Measurements from ENCODE around the gene EFTUD2.
"Not testable (repeated sequence)": the region's sequence is repeated elsewhere in the genome, so short reads cannot be mapped to it uniquely, and the experiment has no call there.

The EFTUD2 gene

DNA sequence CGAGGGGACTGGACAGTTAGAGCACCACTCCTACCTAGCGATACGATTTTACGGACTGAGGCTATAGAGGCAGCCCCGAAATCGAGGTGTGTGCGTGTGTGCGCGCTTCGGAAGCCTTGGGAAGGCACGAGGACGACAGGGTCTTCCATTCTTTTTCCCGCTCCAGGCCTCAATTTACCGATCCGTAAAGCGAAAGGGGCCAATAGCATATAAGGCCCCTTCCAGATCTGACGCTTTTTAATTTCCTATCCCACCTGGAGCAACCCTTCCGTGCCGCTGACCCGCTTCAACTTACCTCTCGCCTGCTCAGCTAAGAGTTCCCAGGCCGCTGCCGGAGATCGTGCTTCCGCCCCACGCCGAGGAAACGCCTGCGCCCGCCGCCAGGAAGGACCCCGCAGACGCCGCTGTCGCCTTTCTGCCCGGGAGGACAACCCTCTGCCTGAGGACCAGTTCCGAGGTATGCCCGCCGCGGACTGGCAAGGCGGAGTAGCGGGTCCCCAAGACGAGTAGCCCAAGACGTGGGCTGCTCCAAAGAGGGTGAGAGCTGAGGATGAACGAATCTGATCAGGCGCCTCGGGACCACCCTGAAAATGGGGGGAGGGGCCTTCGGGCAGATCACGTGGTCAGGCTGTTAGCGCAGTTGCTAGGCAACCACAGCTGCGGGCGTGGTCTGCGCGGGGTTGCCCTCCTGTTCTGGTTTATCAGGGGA, at the start of gene EFTUD2:
Gene EFTUD2 (minus strand): TSS at position 372 of the 709 bp plus-strand sequence. CDS start 4,924 bp downstream, outside the sequence.
- H3K27me3 ChIP-seq (replicated peaks; ENCODE audit: control insufficient read depth, insufficient read depth, low read length): no peaks in the 10 kb centered on the region
- no peaks in the 10 kb centered on the region for H3K9me3 ChIP-seq (ENCODE audit: control insufficient read depth, low read length)
- H3K36me3 ChIP-seq (ENCODE audit: control insufficient read depth, insufficient read depth, low read length, severe bottlenecking): peaks cover 7% of the 10 kb centered on the region
- H3K4me3 ChIP-seq (ENCODE audit: low read length): peak within 1 kb of the TSS; percentile 98
- H3K9ac ChIP-seq (ENCODE audit: low read length): peak within 1 kb of the TSS; percentile 99
- peaks cover 29% of the 10 kb centered on the region for H3K4me1 ChIP-seq (ENCODE audit: control insufficient read depth, insufficient read depth, low read length)
- DNase-seq (ENCODE audit: low read depth): peak; percentile 94

- Histone ChIP-seq H3K4me3 (ENCODE audit: low read length) (peak overlapping the region; percentile 96), H3K9me3 (ENCODE audit: control insufficient read depth, low read length) (no peaks in the 10 kb centered on the region), H3K27me3 (replicated peaks; ENCODE audit: control insufficient read depth, insufficient read depth, low read length) (no peaks in the 10 kb centered on the region), H3K9ac (ENCODE audit: low read length) (peak overlapping the region; percentile 88), H3K4me1 (ENCODE audit: control insufficient read depth, insufficient read depth, low read length) (peaks cover 9% of the 10 kb centered on the region), H3K36me3 (ENCODE audit: control insufficient read depth, insufficient read depth, low read length, severe bottlenecking) (no peaks in the 10 kb centered on the region)
- no peak for DNase-seq (ENCODE audit: low read depth)
Observed at GRCh38 chr17:44948315-44948795, 49.1 kb upstream of the EFTUD2 start.

DNA sequence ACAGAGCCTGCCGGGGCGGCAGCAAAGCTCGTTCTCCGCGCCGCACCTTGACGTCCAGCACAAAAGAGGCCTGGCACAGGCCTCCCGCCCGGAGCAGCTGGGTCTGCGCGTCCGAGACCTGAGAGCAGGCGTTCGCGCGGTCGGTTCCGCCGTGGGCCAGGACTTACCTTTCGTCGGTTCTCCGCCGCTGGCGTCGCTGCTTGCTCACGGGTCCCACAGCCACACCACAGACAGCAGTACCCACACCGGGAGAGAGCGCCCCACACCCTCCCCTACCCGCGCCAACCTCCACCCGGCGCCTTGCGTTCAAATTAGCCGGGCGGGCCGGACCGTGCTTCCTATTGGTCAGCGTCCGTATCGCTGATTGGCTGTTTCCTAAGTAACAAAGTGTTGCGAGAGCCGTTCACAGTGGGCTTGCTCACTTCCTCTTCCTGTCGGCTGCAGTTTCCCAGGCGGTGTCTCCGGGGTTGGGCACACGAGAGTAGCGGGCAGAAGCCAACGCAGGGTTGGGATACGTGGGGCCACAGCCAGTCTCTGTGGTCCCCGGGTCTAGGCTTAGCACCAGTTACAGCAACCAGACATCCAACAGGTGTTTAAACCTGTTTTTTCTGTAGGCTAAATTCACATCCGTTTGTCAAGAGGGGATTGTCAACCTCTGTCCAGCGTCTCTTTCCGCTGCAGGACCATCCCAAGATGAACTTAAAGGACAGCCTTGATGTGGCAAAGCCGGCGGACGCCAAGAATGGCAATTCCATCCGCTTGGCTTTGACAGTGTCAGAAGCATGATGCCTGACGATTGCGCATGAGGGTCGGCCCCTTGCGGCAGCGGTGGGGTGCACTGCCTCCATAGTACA, 48.4 kb upstream of the EFTUD2 start, which contains the start of gene KIF18B:
Gene KIF18B (minus strand): TSS at position 313 of the 854 bp plus-strand sequence. CDS start 11,429 bp downstream, outside the sequence.
- Histone ChIP-seq H3K27me3 (replicated peaks; ENCODE audit: control insufficient read depth, insufficient read depth, low read length) (no peaks in the 10 kb centered on the region), H3K36me3 (ENCODE audit: control insufficient read depth, insufficient read depth, low read length, severe bottlenecking) (no peaks in the 10 kb centered on the region), H3K4me1 (ENCODE audit: control insufficient read depth, insufficient read depth, low read length) (peaks cover 9% of the 10 kb centered on the region), H3K9me3 (ENCODE audit: control insufficient read depth, low read length) (no peaks in the 10 kb centered on the region), H3K9ac (ENCODE audit: low read length) (peak within 1 kb of the TSS; percentile 88), H3K4me3 (ENCODE audit: low read length) (peak within 1 kb of the TSS; percentile 96)
- peak; percentile 97 for DNase-seq (ENCODE audit: low read depth)

- DNase-seq (ENCODE audit: low read depth); H3K27me3 ChIP-seq (replicated peaks; ENCODE audit: control insufficient read depth, insufficient read depth, low read length); H3K36me3 ChIP-seq (ENCODE audit: control insufficient read depth, insufficient read depth, low read length, severe bottlenecking); H3K4me3 ChIP-seq (ENCODE audit: low read length); H3K9ac ChIP-seq (ENCODE audit: low read length); H3K9me3 ChIP-seq (ENCODE audit: control insufficient read depth, low read length); H3K4me1 ChIP-seq (ENCODE audit: control insufficient read depth, insufficient read depth, low read length): not testable (repeated sequence)
Observed at GRCh38 chr17:44945652-44946051, 46.4 kb upstream of the EFTUD2 start.

GRCh38 chr17:44942456-44942855, 43.2 kb upstream of the EFTUD2 start:
- no peaks in the 10 kb centered on the region for H3K27me3 ChIP-seq (replicated peaks; ENCODE audit: control insufficient read depth, insufficient read depth, low read length)
- no peak for DNase-seq (ENCODE audit: low read depth)
- H3K36me3 ChIP-seq (ENCODE audit: control insufficient read depth, insufficient read depth, low read length, severe bottlenecking): no peaks in the 10 kb centered on the region

DNA sequence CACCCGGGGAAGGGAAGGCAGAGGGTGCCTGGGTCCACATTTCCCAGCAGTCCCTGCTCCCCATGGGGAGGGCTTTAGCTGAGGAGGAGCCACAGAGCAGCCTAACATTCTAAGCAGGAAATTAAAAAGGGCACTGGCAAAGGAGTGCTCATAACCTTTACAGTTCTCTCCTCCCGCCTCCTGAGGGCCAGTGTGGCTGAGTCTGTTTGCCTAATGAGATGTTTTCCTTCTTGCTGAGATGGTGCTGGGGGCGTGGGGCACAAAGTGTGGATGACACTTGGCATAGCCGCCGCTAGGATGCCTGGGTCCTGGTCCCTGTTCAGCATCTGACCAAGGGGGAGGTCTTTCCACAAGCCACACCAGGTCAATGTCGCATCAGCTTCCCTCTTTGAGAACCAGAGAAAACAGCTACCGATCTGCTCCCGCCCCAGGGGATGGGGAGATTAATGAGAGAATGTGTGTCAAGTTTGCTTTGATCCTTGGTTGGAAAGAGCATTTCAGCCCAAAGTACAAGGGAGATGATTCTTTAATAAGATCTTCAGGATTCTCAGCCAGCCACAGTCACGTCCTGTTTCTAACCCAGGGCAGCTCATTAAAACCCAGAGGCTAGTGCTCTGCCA, 42.6 kb upstream of the EFTUD2 start:
- H3K36me3 ChIP-seq (ENCODE audit: control insufficient read depth, insufficient read depth, low read length, severe bottlenecking): no peaks in the 10 kb centered on the region

More at GRCh38 chr17:44942456-44942855, 43.2 kb upstream of the EFTUD2 start:
- H3K4me3 ChIP-seq (ENCODE audit: low read length): no peak overlapping the region
- H3K9me3 ChIP-seq (ENCODE audit: control insufficient read depth, low read length): peaks cover 6% of the 10 kb centered on the region
- H3K9ac ChIP-seq (ENCODE audit: low read length): no peak overlapping the region
- H3K4me1 ChIP-seq (ENCODE audit: control insufficient read depth, insufficient read depth, low read length): peaks cover 3% of the 10 kb centered on the region

DNA sequence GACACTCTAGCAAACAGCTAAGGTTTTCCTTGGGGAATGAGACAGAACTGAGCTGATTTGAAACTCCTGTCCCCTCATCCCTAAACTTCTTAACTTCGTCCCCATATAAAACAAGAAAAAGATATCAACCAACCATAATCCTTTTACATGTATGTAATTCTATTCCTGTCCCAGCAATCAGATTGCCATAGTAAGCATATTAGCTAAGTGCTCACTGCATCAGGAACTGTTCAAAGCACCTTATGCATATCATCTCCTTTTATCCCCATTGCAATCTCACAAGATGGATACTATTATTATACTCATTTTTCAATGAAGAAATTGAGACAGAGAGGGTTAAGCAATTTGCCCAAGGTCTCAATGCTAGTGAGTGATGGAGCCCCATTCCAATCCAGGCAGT, 41.5 kb upstream of the EFTUD2 start:
- Histone ChIP-seq H3K36me3 (ENCODE audit: control insufficient read depth, insufficient read depth, low read length, severe bottlenecking) (no peaks in the 10 kb centered on the region), H3K4me1 (ENCODE audit: control insufficient read depth, insufficient read depth, low read length) (no peaks in the 10 kb centered on the region)

More for the DNA sequence above, 42.6 kb upstream of the EFTUD2 start:
- Histone ChIP-seq H3K9me3 (ENCODE audit: control insufficient read depth, low read length) (peaks cover 6% of the 10 kb centered on the region), H3K27me3 (replicated peaks; ENCODE audit: control insufficient read depth, insufficient read depth, low read length) (no peaks in the 10 kb centered on the region), H3K9ac (ENCODE audit: low read length) (no peak overlapping the region), H3K4me3 (ENCODE audit: low read length) (no peak overlapping the region), H3K4me1 (ENCODE audit: control insufficient read depth, insufficient read depth, low read length) (peaks cover 3% of the 10 kb centered on the region)
- DNase-seq (ENCODE audit: low read depth): no peak

DNA sequence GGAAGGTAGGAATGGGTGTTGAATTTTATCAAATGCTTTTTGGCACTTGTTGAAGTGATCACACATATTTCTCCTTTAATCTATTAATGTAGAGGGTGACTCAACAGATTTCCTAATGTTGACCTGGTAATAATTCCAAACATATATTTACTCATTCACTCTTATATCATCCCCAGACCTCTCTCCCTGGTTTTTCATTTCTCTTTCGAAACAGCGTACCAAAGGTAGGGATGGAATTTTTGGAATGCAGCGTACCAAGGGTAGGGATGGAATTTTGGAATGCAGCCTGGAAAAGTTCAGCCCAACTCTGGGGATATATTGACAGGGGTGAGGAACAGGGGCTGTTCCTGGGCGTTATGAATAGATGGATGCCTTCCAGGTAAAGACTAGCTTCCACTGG, 41.1 kb upstream of the EFTUD2 start:
- Histone ChIP-seq H3K9me3 (ENCODE audit: control insufficient read depth, low read length) (peaks cover 6% of the 10 kb centered on the region), H3K27me3 (replicated peaks; ENCODE audit: control insufficient read depth, insufficient read depth, low read length) (no peaks in the 10 kb centered on the region), H3K9ac (ENCODE audit: low read length) (no peak overlapping the region), H3K36me3 (ENCODE audit: control insufficient read depth, insufficient read depth, low read length, severe bottlenecking) (no peaks in the 10 kb centered on the region), H3K4me1 (ENCODE audit: control insufficient read depth, insufficient read depth, low read length) (no peaks in the 10 kb centered on the region), H3K4me3 (ENCODE audit: low read length) (no peak overlapping the region)
- DNase-seq (ENCODE audit: low read depth): no peak

More for the DNA sequence above, 41.5 kb upstream of the EFTUD2 start:
- Histone ChIP-seq H3K9ac (ENCODE audit: low read length) (no peak overlapping the region), H3K4me3 (ENCODE audit: low read length) (no peak overlapping the region), H3K9me3 (ENCODE audit: control insufficient read depth, low read length) (peaks cover 6% of the 10 kb centered on the region), H3K27me3 (replicated peaks; ENCODE audit: control insufficient read depth, insufficient read depth, low read length) (no peaks in the 10 kb centered on the region)
- DNase-seq (ENCODE audit: low read depth): no peak

- no peak overlapping the region for H3K9ac ChIP-seq (ENCODE audit: low read length)
- DNase-seq (ENCODE audit: low read depth): no peak
- H3K4me1 ChIP-seq (ENCODE audit: control insufficient read depth, insufficient read depth, low read length): no peaks in the 10 kb centered on the region
- no peak overlapping the region for H3K4me3 ChIP-seq (ENCODE audit: low read length)
- H3K36me3 ChIP-seq (ENCODE audit: control insufficient read depth, insufficient read depth, low read length, severe bottlenecking): no peaks in the 10 kb centered on the region
- H3K27me3 ChIP-seq (replicated peaks; ENCODE audit: control insufficient read depth, insufficient read depth, low read length): no peaks in the 10 kb centered on the region
- H3K9me3 ChIP-seq (ENCODE audit: control insufficient read depth, low read length): peaks cover 6% of the 10 kb centered on the region
Observed at GRCh38 chr17:44935116-44935515, 35.9 kb upstream of the EFTUD2 start.

GRCh38 chr17:44934745-44935105, 35.5 kb upstream of the EFTUD2 start:
- Histone ChIP-seq H3K4me1 (ENCODE audit: control insufficient read depth, insufficient read depth, low read length) (no peaks in the 10 kb centered on the region), H3K9ac (ENCODE audit: low read length) (no peak overlapping the region), H3K36me3 (ENCODE audit: control insufficient read depth, insufficient read depth, low read length, severe bottlenecking) (no peaks in the 10 kb centered on the region), H3K27me3 (replicated peaks; ENCODE audit: control insufficient read depth, insufficient read depth, low read length) (no peaks in the 10 kb centered on the region), H3K9me3 (ENCODE audit: control insufficient read depth, low read length) (peaks cover 6% of the 10 kb centered on the region), H3K4me3 (ENCODE audit: low read length) (no peak overlapping the region)
- DNase-seq (ENCODE audit: low read depth): no peak
